Adrenal gland (tissue), 5 donors: ENCODE data around the gene CCDC149.

Experiments used
- POLR2A ChIP-seq, 2 donors: fragments of 450-650 bp; IDR thresholded peaks; one replicate each; pipeline ENCODE4 v1.6.1; 2017; ENCODE audit warnings: antibody characterized with exemption in 2 of 2, mild to moderate bottlenecking in 2 of 2, moderate library complexity in 1 of 2
- TF ChIP-seq, protein P1 (sequence below), 6 experiments: fragments of 450-650 bp in 4 of 6; fragments of 200-600 bp in 2 of 6; sonication (generic) in 1 of 6; IDR thresholded peaks; 1 replicate in 5 of 6; 2 replicates in 1 of 6; pipeline versions ENCODE4 v1.5.1 to v1.8.0; 2016 to 2021; ENCODE audit warnings: antibody characterized with exemption in 6 of 6, mild to moderate bottlenecking in 2 of 6, moderate library complexity in 1 of 6
- donor health status: DM: no; HTN: no; CAD: no.

DNA sequence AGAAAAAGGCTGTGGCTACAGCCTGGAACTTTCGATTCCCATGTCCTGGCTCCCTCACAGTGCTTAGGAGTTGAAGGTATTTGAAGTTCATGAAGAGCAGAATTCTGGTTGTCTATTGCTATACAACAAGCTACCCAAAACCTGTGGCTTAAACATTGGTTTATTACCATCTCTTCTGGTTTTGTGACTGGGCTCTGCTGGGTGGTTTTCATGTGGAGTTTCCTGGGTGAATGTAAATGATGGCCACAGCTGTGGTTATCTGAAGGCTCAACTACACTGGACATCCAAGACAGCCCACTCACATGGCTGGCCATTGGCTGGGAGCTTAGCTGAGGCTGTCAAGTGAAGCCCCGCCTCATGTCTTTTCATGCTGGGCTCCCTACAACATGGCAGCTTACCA is 7.2 kb upstream of the CCDC149 start:
- TF ChIP-seq, protein P1, sequence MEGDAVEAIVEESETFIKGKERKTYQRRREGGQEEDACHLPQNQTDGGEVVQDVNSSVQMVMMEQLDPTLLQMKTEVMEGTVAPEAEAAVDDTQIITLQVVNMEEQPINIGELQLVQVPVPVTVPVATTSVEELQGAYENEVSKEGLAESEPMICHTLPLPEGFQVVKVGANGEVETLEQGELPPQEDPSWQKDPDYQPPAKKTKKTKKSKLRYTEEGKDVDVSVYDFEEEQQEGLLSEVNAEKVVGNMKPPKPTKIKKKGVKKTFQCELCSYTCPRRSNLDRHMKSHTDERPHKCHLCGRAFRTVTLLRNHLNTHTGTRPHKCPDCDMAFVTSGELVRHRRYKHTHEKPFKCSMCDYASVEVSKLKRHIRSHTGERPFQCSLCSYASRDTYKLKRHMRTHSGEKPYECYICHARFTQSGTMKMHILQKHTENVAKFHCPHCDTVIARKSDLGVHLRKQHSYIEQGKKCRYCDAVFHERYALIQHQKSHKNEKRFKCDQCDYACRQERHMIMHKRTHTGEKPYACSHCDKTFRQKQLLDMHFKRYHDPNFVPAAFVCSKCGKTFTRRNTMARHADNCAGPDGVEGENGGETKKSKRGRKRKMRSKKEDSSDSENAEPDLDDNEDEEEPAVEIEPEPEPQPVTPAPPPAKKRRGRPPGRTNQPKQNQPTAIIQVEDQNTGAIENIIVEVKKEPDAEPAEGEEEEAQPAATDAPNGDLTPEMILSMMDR (IDR thresholded peaks at IDR 0.05), result no peak
- no peak for TF ChIP-seq POLR2A (IDR thresholded peaks at IDR 0.05)
